WTC11 (cell line): ENCODE data around the gene MOB3C. TPM values are rescaled to one million over a fixed set of nuclear protein-coding genes. Genes with fewer than 3 reads are reported as not detected.

Experiments
- ATAC-seq: fragments of 200-7000 bp; cut with Tn5 transposase; 2 replicates; pipeline ENCODE4 v1.10.0; 2021; ENCODE audit warnings: mild to moderate bottlenecking, moderate library complexity
- CTCF ChIA-PET: fragments of 300-600 bp; sonication (Branson Sonifier 250); formaldehyde crosslinking; loops from one replicate; lab custom pipeline; 2021; ENCODE audit warnings: antibody characterized with exemption; lab: Charles Lee
- POLR2A ChIA-PET: fragments of 350-600 bp; sonication (Branson Sonifier 250); formaldehyde crosslinking; loops from one replicate; lab custom pipeline; 2021; ENCODE audit warnings: antibody characterized with exemption; lab: Charles Lee
- DNase-seq: peaks from one replicate; pipeline ENCODE4 v3.0.0; 2021; ENCODE audit warnings: low spot score
- H3K27ac Mint-ChIP-seq: 2 replicates; pipeline ENCODE4 v1.8.0; 2021; ENCODE audit warnings: mixed read lengths
- H3K27me3 Mint-ChIP-seq: 2 replicates; pipeline ENCODE4 v1.8.0; 2021; ENCODE audit warnings: low read depth, mild to moderate bottlenecking, moderate library complexity, mixed read lengths
- H3K36me3 Mint-ChIP-seq: 2 replicates; pipeline ENCODE4 v1.8.0; 2021; ENCODE audit warnings: mixed read lengths
- H3K4me1 Mint-ChIP-seq: 2 replicates; pipeline ENCODE4 v1.8.0; 2022; ENCODE audit warnings: mixed read lengths
- H3K4me3 Mint-ChIP-seq: 2 replicates; pipeline ENCODE4 v1.8.0; 2021; ENCODE audit warnings: mild to moderate bottlenecking, moderate library complexity, mixed read lengths
- H3K9me3 Mint-ChIP-seq: 2 replicates; pipeline ENCODE4 v1.8.0; 2021; ENCODE audit warnings: mixed read lengths
- GABPB1 ChIP-seq: sonication (generic); formaldehyde crosslinking; IDR thresholded peaks from 2 replicates; pipeline ENCODE4 v1.8.1; 2023; ENCODE audit warnings: mild to moderate bottlenecking, missing genetic modification reagents
- IRF1 ChIP-seq: sonication (generic); formaldehyde crosslinking; IDR thresholded peaks from 2 replicates; pipeline ENCODE4 v1.8.0; 2023; ENCODE audit warnings: missing genetic modification reagents
- MLX ChIP-seq: sonication (generic); formaldehyde crosslinking; IDR thresholded peaks from 2 replicates; pipeline ENCODE4 v1.8.1; 2023; ENCODE audit warnings: mild to moderate bottlenecking, missing genetic modification reagents, moderate library complexity
- NFE2L1 ChIP-seq: sonication (generic); formaldehyde crosslinking; IDR thresholded peaks from 2 replicates; pipeline ENCODE4 v1.8.1; 2023; ENCODE audit warnings: missing genetic modification reagents
- RELA ChIP-seq: sonication (generic); formaldehyde crosslinking; IDR thresholded peaks from 2 replicates; pipeline ENCODE4 v1.8.1; 2022; ENCODE audit warnings: missing genetic modification reagents, mild to moderate bottlenecking, borderline replicate concordance
- ZMAT4 ChIP-seq: fragments of 250-450 bp; sonication (Bioruptor Pico); IDR thresholded peaks from 2 replicates; pipeline ENCODE4 v1.9.0; 2021; ENCODE audit warnings: mild to moderate bottlenecking
- ZNF416 ChIP-seq: fragments of 250-450 bp; sonication (Bioruptor Pico); IDR thresholded peaks from 2 replicates; pipeline ENCODE4 v1.9.0; 2021; ENCODE audit warnings: mild to moderate bottlenecking, inconsistent platforms
- ZNF532 ChIP-seq: fragments of 250-450 bp; sonication (Bioruptor Pico); IDR thresholded peaks from 2 replicates; pipeline ENCODE4 v1.9.0; 2021; ENCODE audit warnings: mild to moderate bottlenecking, borderline replicate concordance
- total RNA-seq: library from RNA; stranded (reverse); gene quantifications from 3 replicates; pipeline ENCODE4 v1.2.3, GENCODE V29; 2021
- TF ChIP-seq, protein P1 (sequence below): fragments of 250-450 bp; sonication (Bioruptor Pico); IDR thresholded peaks from 2 replicates; pipeline ENCODE4 v2.1.2; 2022; ENCODE audit warnings: mild to moderate bottlenecking, moderate library complexity
- TF ChIP-seq, protein P2 (sequence below): sonication (generic); formaldehyde crosslinking; IDR thresholded peaks from 2 replicates; pipeline ENCODE4 v1.8.1; 2022; ENCODE audit warnings: low read depth, missing genetic modification reagents, borderline replicate concordance
- TF ChIP-seq, protein P3 (sequence below): sonication (generic); formaldehyde crosslinking; IDR thresholded peaks from 2 replicates; pipeline ENCODE4 v1.8.0; 2022; ENCODE audit warnings: mild to moderate bottlenecking, missing genetic modification reagents
- TF ChIP-seq, protein P4 (sequence below): sonication (generic); formaldehyde crosslinking; IDR thresholded peaks from 2 replicates; pipeline ENCODE4 v1.8.0; 2022; ENCODE audit warnings: mild to moderate bottlenecking, missing genetic modification reagents

Gene MOB3C
- total RNA-seq, 1 experiment from 2014 or later = 3.1 TPM

DNA sequence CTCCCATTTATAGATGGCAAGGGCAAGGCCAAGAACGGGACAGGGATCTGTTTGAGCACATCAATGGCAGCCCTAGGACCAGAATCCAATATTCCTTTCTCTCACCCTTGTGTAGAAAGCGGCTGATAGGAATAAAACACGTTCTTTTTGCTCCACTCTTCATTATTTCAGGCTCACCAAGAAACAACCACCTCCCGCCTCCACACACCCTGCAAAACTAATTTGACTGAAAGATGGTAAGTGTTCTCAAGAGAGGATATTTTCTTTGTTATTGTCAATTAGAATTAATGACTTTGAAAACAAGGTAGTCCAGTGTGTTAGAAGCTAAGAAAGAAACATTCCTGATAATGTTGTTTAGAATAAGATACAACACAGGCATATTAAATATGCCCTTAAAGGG is 53.3 kb downstream of the MOB3C start (continued):
- no peak for TF ChIP-seq IRF1 (CRISPR knock-in tag)
- TF ChIP-seq, protein P1, sequence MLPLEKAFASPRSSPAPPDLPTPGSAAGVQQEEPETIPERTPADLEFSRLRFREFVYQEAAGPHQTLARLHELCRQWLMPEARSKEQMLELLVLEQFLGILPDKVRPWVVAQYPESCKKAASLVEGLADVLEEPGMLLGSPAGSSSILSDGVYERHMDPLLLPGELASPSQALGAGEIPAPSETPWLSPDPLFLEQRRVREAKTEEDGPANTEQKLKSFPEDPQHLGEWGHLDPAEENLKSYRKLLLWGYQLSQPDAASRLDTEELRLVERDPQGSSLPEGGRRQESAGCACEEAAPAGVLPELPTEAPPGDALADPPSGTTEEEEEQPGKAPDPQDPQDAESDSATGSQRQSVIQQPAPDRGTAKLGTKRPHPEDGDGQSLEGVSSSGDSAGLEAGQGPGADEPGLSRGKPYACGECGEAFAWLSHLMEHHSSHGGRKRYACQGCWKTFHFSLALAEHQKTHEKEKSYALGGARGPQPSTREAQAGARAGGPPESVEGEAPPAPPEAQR (CRISPR knock-in tag) = no peak
- TF ChIP-seq, all 79 proteins: peak for 0

DNA sequence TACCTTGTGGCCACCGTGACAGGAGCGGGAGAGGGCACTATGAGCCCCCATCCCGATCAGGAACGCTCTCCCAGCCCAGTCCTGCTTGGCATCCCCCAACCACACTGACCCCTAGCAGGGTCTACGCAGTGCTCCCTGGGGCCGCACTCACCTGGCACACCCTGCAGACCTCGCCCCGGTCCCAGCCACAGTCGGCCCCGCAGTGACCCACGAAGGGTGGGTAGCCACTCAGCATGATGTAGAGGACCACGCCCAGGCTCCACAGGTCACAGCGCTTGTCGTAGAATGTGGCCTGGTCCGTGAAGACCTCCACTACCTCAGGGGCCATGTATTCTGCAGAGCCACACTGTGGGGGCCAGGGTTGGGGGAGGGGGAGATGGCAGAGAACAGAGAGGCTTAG is 54.1 kb downstream of the MOB3C start:
- CTCF ChIA-PET = interaction anchor here (1.4 to 1.5 kb wide), 2 partner anchors 12 to 120 kb away, joined by 4 to 7 read pairs; no protein-coding TSS in a partner anchor
- ATAC-seq = no peak

More for the DNA sequence above, 54.1 kb downstream of the MOB3C start:
- peaks cover 4% of the 10 kb centered on the region; the same call in 1 of the 2 replicates for H3K36me3 Mint-ChIP-seq
- no peaks in the 10 kb centered on the region for H3K9me3 Mint-ChIP-seq
- no peaks in the 10 kb centered on the region for H3K27me3 Mint-ChIP-seq
- H3K4me1 Mint-ChIP-seq = peaks cover 15% of the 10 kb centered on the region
- POLR2A ChIA-PET = no interaction called here
- no peak overlapping the region for H3K4me3 Mint-ChIP-seq
- H3K27ac Mint-ChIP-seq = no peak overlapping the region
- DNase-seq = no peak
- TF ChIP-seq GABPB1 (CRISPR knock-in tag) (no peak), ZMAT4 (no peak), RELA (no peak), IRF1 (CRISPR knock-in tag) (no peak), NFE2L1 (no peak), ZNF416 (CRISPR knock-in tag) (no peak), ZNF532 (CRISPR knock-in tag) (no peak), MLX (CRISPR knock-in tag) (no peak)
- TF ChIP-seq, protein P2, sequence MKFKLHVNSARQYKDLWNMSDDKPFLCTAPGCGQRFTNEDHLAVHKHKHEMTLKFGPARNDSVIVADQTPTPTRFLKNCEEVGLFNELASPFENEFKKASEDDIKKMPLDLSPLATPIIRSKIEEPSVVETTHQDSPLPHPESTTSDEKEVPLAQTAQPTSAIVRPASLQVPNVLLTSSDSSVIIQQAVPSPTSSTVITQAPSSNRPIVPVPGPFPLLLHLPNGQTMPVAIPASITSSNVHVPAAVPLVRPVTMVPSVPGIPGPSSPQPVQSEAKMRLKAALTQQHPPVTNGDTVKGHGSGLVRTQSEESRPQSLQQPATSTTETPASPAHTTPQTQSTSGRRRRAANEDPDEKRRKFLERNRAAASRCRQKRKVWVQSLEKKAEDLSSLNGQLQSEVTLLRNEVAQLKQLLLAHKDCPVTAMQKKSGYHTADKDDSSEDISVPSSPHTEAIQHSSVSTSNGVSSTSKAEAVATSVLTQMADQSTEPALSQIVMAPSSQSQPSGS (CRISPR knock-in tag) = no peak
- TF ChIP-seq, protein P3, sequence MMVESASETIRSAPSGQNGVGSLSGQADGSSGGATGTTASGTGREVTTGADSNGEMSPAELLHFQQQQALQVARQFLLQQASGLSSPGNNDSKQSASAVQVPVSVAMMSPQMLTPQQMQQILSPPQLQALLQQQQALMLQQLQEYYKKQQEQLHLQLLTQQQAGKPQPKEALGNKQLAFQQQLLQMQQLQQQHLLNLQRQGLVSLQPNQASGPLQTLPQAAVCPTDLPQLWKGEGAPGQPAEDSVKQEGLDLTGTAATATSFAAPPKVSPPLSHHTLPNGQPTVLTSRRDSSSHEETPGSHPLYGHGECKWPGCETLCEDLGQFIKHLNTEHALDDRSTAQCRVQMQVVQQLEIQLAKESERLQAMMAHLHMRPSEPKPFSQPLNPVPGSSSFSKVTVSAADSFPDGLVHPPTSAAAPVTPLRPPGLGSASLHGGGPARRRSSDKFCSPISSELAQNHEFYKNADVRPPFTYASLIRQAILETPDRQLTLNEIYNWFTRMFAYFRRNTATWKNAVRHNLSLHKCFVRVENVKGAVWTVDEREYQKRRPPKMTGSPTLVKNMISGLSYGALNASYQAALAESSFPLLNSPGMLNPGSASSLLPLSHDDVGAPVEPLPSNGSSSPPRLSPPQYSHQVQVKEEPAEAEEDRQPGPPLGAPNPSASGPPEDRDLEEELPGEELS (CRISPR knock-in tag) = no peak
- TF ChIP-seq, protein P4, sequence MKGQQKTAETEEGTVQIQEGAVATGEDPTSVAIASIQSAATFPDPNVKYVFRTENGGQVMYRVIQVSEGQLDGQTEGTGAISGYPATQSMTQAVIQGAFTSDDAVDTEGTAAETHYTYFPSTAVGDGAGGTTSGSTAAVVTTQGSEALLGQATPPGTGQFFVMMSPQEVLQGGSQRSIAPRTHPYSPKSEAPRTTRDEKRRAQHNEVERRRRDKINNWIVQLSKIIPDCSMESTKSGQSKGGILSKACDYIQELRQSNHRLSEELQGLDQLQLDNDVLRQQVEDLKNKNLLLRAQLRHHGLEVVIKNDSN (CRISPR knock-in tag) = no peak
